ENCODE measurements around the gene MAGI2.
"Not testable (repeated sequence)": the region's sequence is repeated elsewhere in the genome, so short reads cannot be mapped to it uniquely, and the experiment has no call there.

MAGI2 gene

GRCh38 chr7:78521961-78522360, 931.5 kb downstream of the MAGI2 start:
- DNase-seq: no peak

GRCh38 chr7:78516450-78516849, 937.0 kb downstream of the MAGI2 start:
- no peak for DNase-seq

GRCh38 chr7:78514634-78515033, 938.8 kb downstream of the MAGI2 start:
- DNase-seq: no peak

DNA sequence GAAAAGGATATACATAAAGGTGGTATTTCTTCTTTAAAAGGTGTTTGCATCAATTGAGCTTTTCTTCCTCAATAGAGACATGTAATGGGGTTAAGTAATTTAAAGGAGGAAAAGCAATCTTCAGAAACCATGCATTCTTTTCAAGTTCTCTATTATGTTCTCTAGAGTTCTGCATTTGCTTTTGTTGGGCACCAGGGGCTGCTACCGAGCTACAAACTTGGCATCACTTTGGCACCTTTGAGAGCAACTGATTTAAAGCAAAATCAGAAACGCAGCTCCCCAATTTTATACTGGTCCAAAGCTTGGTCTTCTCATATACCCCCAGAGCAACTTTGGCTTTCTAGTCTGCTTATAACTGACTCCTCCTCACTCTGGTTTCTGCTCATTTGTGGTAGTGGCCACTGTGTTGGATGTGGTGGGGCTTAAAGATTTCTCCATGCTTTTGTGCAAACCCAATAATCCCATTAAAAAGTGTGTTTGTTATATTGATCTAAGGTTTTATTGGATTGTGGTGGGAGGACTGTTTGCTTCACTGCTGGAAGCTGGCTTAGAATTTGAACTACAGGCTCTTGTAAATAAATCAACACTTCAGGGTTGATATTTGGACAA, 942.8 kb downstream of the MAGI2 start:
- peak; percentile 27 for DNase-seq

GRCh38 chr7:78503301-78503700, 950.2 kb downstream of the MAGI2 start:
- DNase-seq: not testable (repeated sequence)

DNA sequence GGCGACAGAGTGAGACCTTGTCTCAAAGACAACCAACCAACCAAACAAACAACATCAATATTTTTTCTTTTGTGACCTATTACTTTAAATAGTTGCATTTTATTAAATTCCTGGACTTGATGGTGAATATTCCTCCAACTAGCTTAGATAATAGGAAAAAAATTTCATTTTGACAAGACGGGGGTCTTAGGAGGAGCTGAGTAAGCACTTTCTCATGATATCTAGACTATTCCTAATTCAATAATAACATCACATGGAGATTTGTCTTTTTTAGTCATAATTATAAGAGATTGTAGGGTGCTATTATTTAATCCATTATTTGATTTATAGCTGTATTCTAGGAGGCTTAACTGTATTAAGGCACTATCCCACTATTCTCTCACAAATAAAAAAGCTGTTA, 952.4 kb downstream of the MAGI2 start:
- no peak for DNase-seq

- DNase-seq: no peak
Measured at GRCh38 chr7:78499971-78500370, 953.5 kb downstream of the MAGI2 start.

- no peak for DNase-seq
Measured at GRCh38 chr7:78499283-78499682, 954.2 kb downstream of the MAGI2 start.

DNA sequence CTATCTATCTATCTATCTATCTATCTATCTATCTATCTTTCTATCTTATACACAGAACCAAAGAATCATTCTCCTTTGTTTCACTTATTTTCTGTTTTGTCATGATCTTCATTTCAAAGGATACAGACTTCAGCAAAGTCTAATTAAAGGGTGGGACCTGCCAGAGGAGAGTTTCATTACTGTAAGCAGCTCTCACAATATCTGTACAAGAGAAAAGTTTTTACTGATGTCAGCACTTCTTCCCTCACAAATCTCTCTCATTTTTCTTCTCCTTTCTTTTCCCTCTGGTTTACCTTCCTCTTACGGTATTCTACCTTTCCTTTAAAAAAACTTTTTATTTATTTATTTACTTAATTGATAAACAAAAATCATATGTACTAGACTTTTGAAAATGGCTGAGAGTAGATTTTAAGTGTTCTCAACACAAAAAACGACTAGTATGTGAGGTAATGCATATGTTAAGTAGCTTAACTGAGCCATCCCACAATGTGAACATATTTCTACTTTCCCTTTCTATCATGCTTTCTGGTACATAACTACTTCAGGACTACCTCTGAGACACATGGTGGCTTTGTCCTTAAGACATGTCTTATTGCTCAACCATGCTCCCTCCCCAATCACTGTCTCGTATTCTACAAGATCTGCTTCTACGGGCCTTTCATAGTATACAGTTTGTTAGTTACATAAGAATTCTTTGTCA, 955.6 kb downstream of the MAGI2 start:
- DNase-seq: no peak

DNA sequence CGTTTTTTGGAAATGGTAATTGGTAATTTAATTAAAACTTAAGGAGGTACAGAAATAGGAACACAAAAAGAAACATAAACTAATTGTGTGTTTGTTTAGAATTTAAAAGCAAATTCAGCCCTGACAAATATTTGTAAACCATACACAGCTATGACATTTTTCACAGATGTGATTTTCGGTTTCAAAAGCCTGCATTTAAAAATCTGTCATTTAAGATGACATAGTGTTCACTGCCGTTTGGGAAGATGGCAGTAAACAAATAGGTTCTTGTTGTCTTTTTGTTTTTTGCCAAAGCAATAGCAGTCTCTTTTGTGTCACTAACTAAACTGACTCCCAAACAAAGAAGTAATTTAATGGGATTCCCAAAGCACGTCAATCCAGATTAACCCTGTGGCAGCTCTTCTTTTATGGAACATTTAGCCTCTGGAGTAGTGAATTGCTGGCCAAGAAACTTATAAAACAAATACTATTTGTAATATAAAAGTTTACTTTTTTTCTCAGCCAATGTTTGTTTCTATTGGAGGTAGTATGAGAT, 957.3 kb downstream of the MAGI2 start:
- DNase-seq: no peak

DNA sequence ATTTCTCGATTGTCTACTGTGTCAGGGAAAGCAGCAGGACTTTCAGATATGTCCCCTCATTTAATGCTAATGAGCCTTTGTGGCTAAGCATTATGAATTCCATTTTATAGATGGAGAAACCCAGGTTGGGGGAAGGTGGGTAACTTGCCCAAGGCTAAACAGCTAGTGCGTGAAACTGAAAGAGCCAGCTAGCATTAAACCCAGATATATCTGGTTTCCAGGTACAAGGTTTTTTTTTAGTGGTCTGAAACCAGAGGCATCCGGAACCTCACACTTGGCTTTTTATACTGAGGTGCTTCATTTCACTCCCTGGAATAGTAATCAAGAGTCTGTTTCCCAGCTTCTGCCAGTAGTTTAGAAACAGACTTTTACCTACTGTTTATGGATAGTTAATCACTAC, 960.1 kb downstream of the MAGI2 start:
- no peak for DNase-seq

- no peak for DNase-seq
Measured at GRCh38 chr7:78492146-78492545, 961.3 kb downstream of the MAGI2 start.

DNA sequence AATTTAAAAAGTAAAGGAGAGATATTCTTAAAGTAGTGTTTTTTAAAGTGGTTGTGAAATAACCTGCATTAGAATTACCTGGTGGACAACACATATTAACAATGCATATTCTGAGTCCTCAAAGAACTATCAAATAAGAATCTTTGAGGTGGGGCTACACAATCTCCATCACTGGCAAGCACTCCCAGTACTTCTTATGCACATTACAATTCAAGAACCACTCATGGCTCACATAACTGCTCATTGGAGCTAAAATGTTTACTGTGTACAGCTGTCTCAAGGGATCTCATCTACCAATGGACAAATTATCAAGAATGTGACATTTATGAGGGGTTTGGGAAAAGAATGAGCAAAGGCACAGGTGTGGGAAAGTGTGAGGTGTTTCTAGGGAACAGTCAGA, 962.9 kb downstream of the MAGI2 start:
- no peak for DNase-seq

DNA sequence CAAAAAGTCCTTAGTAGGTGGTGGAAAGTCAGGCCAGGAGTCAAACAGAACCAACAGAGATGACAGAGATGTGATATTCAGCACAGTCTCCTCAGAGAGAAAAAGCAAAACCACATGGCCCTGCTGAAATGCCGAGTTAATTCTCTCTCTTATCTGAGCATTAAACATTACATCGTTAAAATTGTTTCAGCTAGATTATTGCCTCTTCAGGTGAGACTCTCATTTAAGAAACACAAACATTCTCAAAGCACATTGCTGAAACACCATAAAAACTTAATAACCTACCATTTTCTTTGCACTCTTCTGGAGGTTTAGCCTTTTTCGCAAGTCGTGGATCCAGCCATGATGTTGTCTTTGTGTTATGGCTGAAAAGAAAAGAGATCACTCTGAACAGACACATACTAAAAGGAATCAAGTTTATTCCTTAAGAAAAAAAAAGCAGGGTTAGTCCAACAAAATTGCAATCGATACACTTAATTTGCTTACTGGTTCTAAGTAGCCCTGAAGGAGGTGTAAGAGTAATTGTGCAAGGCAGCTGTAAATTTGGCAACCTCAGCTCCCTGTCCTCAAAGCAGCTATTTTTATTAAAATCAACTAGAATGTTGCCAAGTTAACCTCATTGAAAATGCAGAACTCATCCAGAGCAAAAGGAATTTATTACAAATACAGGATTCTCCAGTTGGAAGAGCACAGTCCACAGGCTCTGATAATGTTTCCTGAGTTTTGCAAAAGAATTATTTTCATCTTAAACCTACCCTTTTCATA, 963.8 kb downstream of the MAGI2 start:
- peak; percentile 26 for DNase-seq

GRCh38 chr7:78487464-78487863, 966.0 kb downstream of the MAGI2 start:
- no peak for DNase-seq

DNA sequence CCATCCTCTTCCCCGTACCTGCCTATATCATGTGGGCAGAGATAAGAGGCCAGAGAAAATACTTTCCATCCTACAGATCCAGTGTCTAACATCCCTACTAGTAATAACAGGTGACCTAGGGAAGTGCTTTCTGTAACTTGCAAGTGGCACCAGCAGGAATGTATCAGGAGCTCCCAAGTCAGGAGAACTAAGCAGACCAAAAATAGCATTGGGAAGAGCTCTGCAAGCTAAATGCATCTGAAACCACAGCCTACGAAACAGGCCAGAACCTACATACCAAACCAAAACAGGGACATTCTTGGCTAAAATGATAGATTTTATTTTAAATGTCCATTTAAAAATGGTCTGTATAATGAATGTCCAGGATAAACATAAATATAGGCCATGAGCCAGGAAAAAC, 974.1 kb downstream of the MAGI2 start:
- no peak for DNase-seq

GRCh38 chr7:78476851-78477405, 976.5 kb downstream of the MAGI2 start:
- DNase-seq: no peak

GRCh38 chr7:78473571-78474301, 979.7 kb downstream of the MAGI2 start:
- DNase-seq: no peak

DNA sequence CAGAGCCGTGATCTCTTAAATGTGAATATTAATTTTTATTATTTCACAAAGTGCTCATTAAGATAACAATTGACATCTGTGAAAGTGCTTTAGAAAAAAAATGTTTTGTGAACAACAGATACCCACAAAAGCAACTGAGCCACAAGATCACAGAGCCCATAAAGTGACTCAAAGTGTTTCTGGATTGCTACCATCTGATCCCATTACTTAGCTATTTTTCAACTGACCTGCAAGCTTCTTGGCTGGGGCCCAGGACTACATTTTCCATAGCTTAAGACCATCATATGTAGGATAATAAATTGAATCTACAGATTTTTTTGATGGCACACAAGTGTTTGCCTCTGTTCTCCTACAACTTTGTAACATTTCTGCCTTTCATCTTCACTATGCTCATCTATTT, 980.4 kb downstream of the MAGI2 start:
- DNase-seq: no peak

- DNase-seq: no peak
Measured at GRCh38 chr7:78472519-78472918, 980.9 kb downstream of the MAGI2 start.

DNA sequence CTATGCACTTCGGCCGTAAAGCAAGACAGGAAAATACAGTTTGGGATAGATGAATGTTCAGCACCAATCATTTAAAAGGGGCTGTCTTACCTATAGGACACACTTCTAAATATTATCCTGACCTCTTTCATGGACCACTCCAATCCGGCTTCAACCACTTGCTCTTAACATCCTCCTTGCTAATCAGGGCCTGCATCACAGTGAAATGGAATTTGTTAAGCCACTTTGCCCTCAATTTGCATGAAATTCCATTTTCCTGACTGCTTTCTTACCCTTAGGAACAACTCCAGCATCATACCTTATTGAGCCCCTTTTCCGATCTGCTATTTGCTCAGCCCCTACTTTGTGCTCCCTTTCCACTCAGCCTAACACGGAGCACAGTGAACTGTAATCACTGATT, 987.6 kb downstream of the MAGI2 start:
- no peak for DNase-seq

- DNase-seq: no peak
Measured at GRCh38 chr7:78463039-78463438, 990.4 kb downstream of the MAGI2 start.

- no peak for DNase-seq
Measured at GRCh38 chr7:78450706-78451105, 1002.8 kb downstream of the MAGI2 start.
